Activated CD4-positive, alpha-beta T cell treated with anti-CD3 and anti-CD28 coated beads for 24 hours (primary cell): ENCODE results near the gene TMEM181.
"Not testable (repeated sequence)": the region's sequence is repeated elsewhere in the genome, so short reads cannot be mapped to it uniquely, and the experiment has no call there.

Experiments
- DNase-seq, 2 donors: peaks; one replicate each; pipeline ENCODE4 v3.0.0-alpha.2; 2020; ENCODE audit warnings: low read depth in 2 of 2

TMEM181 gene

GRCh38 chr6:158660333-158660754, 100.5 kb downstream of the TMEM181 start:
- no peak for DNase-seq

GRCh38 chr6:158661156-158661685, 101.3 kb downstream of the TMEM181 start:
- no peak for DNase-seq

- DNase-seq = no peak
Measured at GRCh38 chr6:158662607-158662953, 102.7 kb downstream of the TMEM181 start.

GRCh38 chr6:158662954-158663624, 103.2 kb downstream of the TMEM181 start:
- DNase-seq = no peak

- no peak for DNase-seq
Measured at GRCh38 chr6:158663625-158664165, 103.8 kb downstream of the TMEM181 start.

GRCh38 chr6:158665332-158665731, 105.4 kb downstream of the TMEM181 start:
- no peak for DNase-seq

- DNase-seq = no peak
Measured at GRCh38 chr6:158666628-158667359, 106.9 kb downstream of the TMEM181 start.

GRCh38 chr6:158667360-158667981, 107.6 kb downstream of the TMEM181 start:
- no peak for DNase-seq

- DNase-seq = no peak
Measured at GRCh38 chr6:158668707-158669103, 108.8 kb downstream of the TMEM181 start.

GRCh38 chr6:158669145-158670035, 109.5 kb downstream of the TMEM181 start:
- no peak for DNase-seq

- not testable (repeated sequence) for DNase-seq
Measured at GRCh38 chr6:158672119-158672518, 112.2 kb downstream of the TMEM181 start.

- DNase-seq = no peak
Measured at GRCh38 chr6:158672726-158673125, 112.8 kb downstream of the TMEM181 start.

- no peak for DNase-seq
Measured at GRCh38 chr6:158674342-158675131, 114.6 kb downstream of the TMEM181 start.

- not testable (repeated sequence) for DNase-seq
Measured at GRCh38 chr6:158677094-158677493, 117.2 kb downstream of the TMEM181 start.

GRCh38 chr6:158677906-158678578, 118.2 kb downstream of the TMEM181 start:
- DNase-seq = no peak

GRCh38 chr6:158680015-158680414, 120.1 kb downstream of the TMEM181 start:
- DNase-seq = no peak

GRCh38 chr6:158680481-158680880, 120.6 kb downstream of the TMEM181 start:
- no peak for DNase-seq

- DNase-seq = no peak
Measured at GRCh38 chr6:158684311-158684710, 124.4 kb downstream of the TMEM181 start.

- DNase-seq = no peak
Measured at GRCh38 chr6:158684745-158685324, 124.9 kb downstream of the TMEM181 start.
